T47D (cell line): ENCODE results near the gene CCDC87.
"Not testable (repeated sequence)": the region's sequence is repeated elsewhere in the genome, so short reads cannot be mapped to it uniquely, and the experiment has no call there.

Experiments
- DNase-seq, 2 experiments: peaks; one replicate each; pipeline versions ENCODE4 v3.0.0 to v3.0.0-alpha.2; 2011 to 2012; ENCODE audit warnings: low read depth in 1 of 2, low spot score in 1 of 2
- JUND ChIP-seq: IDR thresholded peaks from 2 replicates; pipeline ENCODE4 v1.6.1; 2012; ENCODE audit warnings: low read depth
- in situ Hi-C: cut with HindIII; loops from 2 replicates; pipeline ENCODE4 v1.10.0; 2016; ENCODE audit warnings: low sequenced_read_pairs, low pct_unique_long_range_greater_than_20kb

CCDC87 gene

GRCh38 chr11:66586136-66586535 is 6.7 kb downstream of the CCDC87 start:
- TF ChIP-seq JUND: no peak
- in situ Hi-C loops: no loop called here

GRCh38 chr11:66585447-66585846 is 7.4 kb downstream of the CCDC87 start:
- in situ Hi-C loops, DNase-seq: not testable (repeated sequence)

More at GRCh38 chr11:66586136-66586535, 6.7 kb downstream of the CCDC87 start:
- no peak for DNase-seq

GRCh38 chr11:66582565-66583147 is 10.2 kb downstream of the CCDC87 start:
- in situ Hi-C loops, DNase-seq: not testable (repeated sequence)

- no peak for DNase-seq
- TF ChIP-seq JUND: no peak
- in situ Hi-C loops: no loop called here
These were observed 11.6 kb downstream of the CCDC87 start for GRCh38 chr11:66581261-66581660.

GRCh38 chr11:66580803-66581202 is 12.1 kb downstream of the CCDC87 start:
- no peak for DNase-seq
- in situ Hi-C loops: no loop called here
- TF ChIP-seq JUND: no peak

GRCh38 chr11:66579017-66579606 is 13.8 kb downstream of the CCDC87 start:
- peak; percentile 76 to 89 for DNase-seq
- in situ Hi-C loops: no loop called here
- no peak for TF ChIP-seq JUND

GRCh38 chr11:66570850-66571180 is 22.0 kb downstream of the CCDC87 start:
- no peak for TF ChIP-seq JUND
- in situ Hi-C loops: no loop called here
- DNase-seq: no peak

GRCh38 chr11:66570079-66570849 is 22.6 kb downstream of the CCDC87 start:
- no peak for TF ChIP-seq JUND
- in situ Hi-C loops: no loop called here
- DNase-seq: no peak

- no peak for TF ChIP-seq JUND
- DNase-seq: no peak
- in situ Hi-C loops: no loop called here
These were observed 23.8 kb downstream of the CCDC87 start for GRCh38 chr11:66569076-66569475.

- in situ Hi-C loops: no loop called here
- TF ChIP-seq JUND: no peak
- DNase-seq: peak; percentile 92 to 100
These were observed 24.5 kb downstream of the CCDC87 start, which contains the start of gene CTSF for GRCh38 chr11:66568124-66568916. TSS of gene CTSF (minus strand) at chr11:66568606. CDS start at chr11:66568486, 120 bp downstream.

- in situ Hi-C loops: no loop called here
- no peak for DNase-seq
- no peak for TF ChIP-seq JUND
These were observed 25.1 kb downstream of the CCDC87 start for GRCh38 chr11:66567787-66568123.

GRCh38 chr11:66566221-66566620 is 26.6 kb downstream of the CCDC87 start:
- in situ Hi-C loops: no loop called here
- no peak for TF ChIP-seq JUND
- no peak for DNase-seq

- no peak for TF ChIP-seq JUND
- in situ Hi-C loops: no loop called here
- DNase-seq: no peak
These were observed 27.9 kb downstream of the CCDC87 start for GRCh38 chr11:66564984-66565383.
